Measurements from ENCODE around the gene SMTN. TPM values are rescaled to one million over a fixed set of nuclear protein-coding genes. Genes with fewer than 3 reads are reported as not detected.

SMTN gene
- polyA plus RNA-seq, 3 donors: 31.1 to 53.1 (median 49.2) TPM

- no peak for DNase-seq (ENCODE audit: extremely low read depth in 1 of 11, low read depth in 9 of 11, low spot score in 4 of 11)
These were observed 55.6 kb downstream of the SMTN start for GRCh38 chr22:31136711-31137110.

DNA sequence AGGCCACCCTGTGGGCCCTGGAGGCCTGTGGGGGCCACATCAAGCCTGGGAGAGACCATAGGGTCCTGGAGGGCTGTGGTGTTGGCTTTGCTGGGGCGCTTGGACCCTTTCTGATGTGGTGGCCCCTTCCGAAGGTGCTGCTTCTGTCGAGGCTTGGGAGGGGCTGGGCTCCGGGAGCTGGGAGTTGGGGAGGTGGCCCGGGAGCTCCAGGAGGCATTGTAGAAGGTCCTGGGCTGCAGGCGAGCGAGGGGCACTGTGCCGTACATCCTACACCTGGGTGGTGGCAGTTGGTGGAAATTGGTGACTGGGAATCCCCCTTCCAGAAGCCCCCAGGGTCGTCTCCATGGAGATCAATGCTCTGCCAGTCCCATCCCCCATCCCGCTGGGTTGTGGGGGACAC, 56.6 kb downstream of the SMTN start:
- DNase-seq (ENCODE audit: extremely low read depth in 1 of 11, low read depth in 9 of 11, low spot score in 4 of 11): no peak

GRCh38 chr22:31138126-31138525, 57.0 kb downstream of the SMTN start:
- DNase-seq (ENCODE audit: extremely low read depth in 1 of 11, low read depth in 9 of 11, low spot score in 4 of 11): no peak

GRCh38 chr22:31139066-31139465, 57.9 kb downstream of the SMTN start:
- DNase-seq (ENCODE audit: extremely low read depth in 1 of 11, low read depth in 9 of 11, low spot score in 4 of 11): no peak

- peak in 6 of 11 donors; percentile 20 to 55 (median 33) for DNase-seq (ENCODE audit: extremely low read depth in 1 of 11, low read depth in 9 of 11, low spot score in 4 of 11)
These were observed 59.0 kb downstream of the SMTN start, which contains the start of gene PLA2G3 for GRCh38 chr22:31139866-31140716. Gene PLA2G3 (minus strand): TSS chr22:31140508. CDS start chr22:31140354, 154 bp downstream.

DNA sequence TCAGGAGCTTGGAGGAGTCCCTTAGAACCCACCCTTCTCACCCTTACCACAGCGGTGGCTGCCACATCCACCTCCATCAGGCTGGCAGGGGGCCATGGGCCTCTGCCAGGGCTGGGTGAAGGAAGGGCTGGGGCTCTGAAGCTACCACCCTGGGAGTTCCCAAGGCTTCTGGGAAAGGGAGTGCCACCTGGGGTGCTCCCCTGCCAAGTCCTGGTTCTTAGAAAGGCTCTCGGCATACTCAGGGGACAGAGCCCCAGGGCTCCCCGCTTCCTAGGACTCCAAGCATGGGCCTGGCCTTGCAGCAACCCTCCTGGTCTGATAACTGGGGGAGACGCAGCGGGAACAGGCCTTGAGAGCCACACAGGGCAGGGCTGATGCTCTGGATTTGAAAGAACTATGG, 59.6 kb downstream of the SMTN start:
- DNase-seq (ENCODE audit: extremely low read depth in 1 of 11, low read depth in 9 of 11, low spot score in 4 of 11): no peak

DNA sequence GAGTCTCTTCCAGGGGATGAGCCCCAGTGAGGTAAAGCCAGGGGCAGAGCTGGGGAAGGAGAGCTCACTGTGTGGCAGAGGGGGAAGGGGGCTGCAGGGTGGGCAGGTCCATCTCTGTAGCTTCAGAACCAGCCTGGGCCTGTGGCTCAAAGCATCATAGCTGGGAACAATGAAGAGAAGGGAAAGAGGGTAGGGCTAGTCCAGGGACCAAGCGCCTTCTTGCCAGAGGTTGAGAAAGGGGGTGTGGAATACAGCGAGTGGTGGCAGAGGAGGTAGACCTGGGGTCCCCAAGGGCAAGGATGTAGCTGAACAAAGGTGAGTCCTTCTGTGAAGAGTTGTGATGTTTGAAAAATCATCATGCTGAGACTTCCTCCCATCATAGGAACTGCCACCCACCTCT, 60.4 kb downstream of the SMTN start:
- DNase-seq (ENCODE audit: extremely low read depth in 1 of 11, low read depth in 9 of 11, low spot score in 4 of 11): no peak

GRCh38 chr22:31142285-31142684, 61.2 kb downstream of the SMTN start:
- no peak for DNase-seq (ENCODE audit: extremely low read depth in 1 of 11, low read depth in 9 of 11, low spot score in 4 of 11)

- no peak for DNase-seq (ENCODE audit: extremely low read depth in 1 of 11, low read depth in 9 of 11, low spot score in 4 of 11)
These were observed 61.9 kb downstream of the SMTN start for GRCh38 chr22:31143038-31143437.

DNA sequence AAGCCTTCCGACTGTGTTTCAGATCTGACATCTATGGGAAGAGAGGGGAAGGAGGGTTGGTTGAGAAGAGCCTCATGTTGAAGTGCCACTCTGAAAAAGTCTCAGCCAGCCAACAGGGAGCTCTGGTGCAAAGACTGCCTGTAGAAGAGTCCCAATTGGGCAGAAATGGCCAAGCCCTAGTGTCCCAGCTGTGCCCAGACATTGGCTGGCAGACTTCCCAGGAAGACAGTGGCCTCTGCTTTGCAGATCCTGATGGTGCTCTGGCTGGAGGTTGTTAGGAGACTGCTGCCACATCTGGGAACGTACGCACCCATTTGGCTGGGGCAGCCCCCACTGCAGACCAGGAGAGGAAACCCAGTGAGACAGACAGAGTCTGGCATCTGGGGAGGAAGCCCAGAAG, 62.4 kb downstream of the SMTN start:
- no peak for DNase-seq (ENCODE audit: extremely low read depth in 1 of 11, low read depth in 9 of 11, low spot score in 4 of 11)

DNA sequence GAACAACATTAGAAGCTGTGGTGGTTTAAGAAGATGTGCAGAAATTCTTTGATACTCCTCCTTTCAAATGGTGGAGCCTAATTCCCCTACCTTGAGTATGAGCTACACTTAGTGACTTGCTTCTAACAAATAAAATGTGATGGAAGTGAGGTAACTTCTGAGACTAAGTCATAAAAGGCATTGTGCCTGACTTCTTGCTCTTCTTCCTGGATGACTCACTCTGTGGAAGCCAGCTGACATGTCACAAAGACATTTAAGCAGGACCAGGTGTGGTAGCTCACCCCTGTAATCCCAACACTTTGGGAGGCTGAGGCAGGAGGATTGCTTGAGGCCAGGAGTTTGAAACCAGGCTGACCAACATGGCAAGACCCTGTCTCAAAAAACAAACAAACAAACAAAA, 63.1 kb downstream of the SMTN start:
- no peak for DNase-seq (ENCODE audit: extremely low read depth in 1 of 11, low read depth in 9 of 11, low spot score in 4 of 11)

GRCh38 chr22:31148488-31148887, 67.4 kb downstream of the SMTN start:
- DNase-seq (ENCODE audit: extremely low read depth in 1 of 11, low read depth in 9 of 11, low spot score in 4 of 11): no peak

DNA sequence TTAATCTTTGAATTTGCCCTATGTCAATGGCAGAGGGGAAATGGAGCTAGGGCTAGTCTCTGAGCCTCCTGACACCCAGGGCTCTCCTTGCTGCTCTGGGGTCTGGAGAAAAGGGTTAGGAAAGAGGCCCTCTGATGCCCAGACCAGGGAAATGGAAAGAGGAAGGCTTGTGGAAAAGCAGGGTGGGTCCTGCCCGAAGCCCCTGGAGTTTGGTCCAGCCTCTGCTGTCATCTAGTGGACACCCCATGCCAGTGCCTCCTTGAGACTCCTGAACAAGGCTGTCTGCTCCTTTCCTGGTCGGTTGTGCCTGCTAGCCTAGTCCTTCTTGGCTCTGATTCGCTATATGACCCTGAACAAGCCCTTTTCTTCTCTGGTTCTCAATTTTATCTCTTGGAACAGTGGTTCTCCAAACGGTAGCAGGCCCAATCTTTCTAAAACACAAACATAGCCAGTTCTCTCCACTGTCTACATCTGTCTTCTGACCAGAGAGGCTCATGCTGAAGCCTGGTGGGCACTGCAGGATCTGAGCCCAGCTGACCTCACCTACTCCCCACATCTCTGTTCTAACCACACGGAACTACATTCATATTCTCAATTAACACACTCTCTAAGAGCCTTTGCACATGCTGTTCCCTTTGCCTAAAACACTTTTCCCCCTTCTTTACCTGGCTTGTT, 68.0 kb downstream of the SMTN start:
- peak in 6 of 11 donors; percentile 26 to 54 (median 45) for DNase-seq (ENCODE audit: extremely low read depth in 1 of 11, low read depth in 9 of 11, low spot score in 4 of 11)

DNA sequence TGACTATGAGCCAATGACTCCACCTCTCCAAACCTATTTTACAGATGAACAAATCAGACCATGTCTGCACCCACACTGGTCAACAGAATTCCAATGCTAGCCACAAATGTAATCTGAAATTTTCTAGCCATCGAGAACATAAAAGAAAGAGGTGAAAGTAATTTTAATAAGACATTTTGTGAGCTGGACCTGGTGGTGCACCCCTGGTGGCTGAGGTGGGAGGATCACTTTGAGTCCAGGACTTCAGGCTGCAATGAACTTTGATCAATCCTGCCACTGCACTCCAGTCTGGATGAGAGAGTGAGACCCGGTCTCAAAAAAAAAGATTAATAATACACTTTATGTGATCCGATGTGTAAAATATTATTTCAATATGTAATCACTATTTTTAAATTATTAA, 69.5 kb downstream of the SMTN start:
- no peak for DNase-seq (ENCODE audit: extremely low read depth in 1 of 11, low read depth in 9 of 11, low spot score in 4 of 11)

DNA sequence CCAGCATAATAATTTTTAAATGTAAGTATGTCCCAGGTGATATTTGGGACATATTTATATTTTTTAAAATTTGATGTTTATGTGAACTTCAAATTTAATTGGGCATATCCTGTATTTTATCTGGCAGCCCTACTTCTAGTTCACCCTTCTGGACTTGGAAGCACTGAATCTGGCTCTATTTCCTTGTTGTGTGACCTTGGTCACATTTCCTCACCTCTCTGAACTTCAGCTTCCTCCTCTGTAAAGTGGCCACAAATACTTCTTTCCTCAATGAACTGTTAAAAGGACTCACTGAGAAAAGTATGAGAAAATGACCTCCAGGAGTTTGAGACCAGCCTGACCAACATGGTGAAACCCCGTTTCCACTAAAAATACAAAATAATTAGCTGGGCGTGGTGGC, 70.8 kb downstream of the SMTN start:
- no peak for DNase-seq (ENCODE audit: extremely low read depth in 1 of 11, low read depth in 9 of 11, low spot score in 4 of 11)

- no peak for DNase-seq (ENCODE audit: extremely low read depth in 1 of 11, low read depth in 9 of 11, low spot score in 4 of 11)
These were observed 72.2 kb downstream of the SMTN start for GRCh38 chr22:31153357-31153756.

Other genes starting within 250 kb of the SMTN start
- 10 to 100 TPM; 34.7 to 37.7 (median 36.8) TPM for gene MORC2, start 112.5 kb upstream of the SMTN start, polyA plus RNA-seq (ENCODE audit: insufficient read length in 3 of 3)
- gene TUG1, start 112.1 kb upstream of the SMTN start, polyA plus RNA-seq (ENCODE audit: insufficient read length in 3 of 3): 100 to 1,000 TPM; 207 to 231 (median 211) TPM
- gene SELENOM, start 26.2 kb downstream of the SMTN start, polyA plus RNA-seq (ENCODE audit: insufficient read length in 3 of 3): 10 to 100 TPM in 2 of 3 donors, 1 to 10 TPM in 1; 5.6 to 14.7 (median 11.0) TPM
- 1 to 10 TPM; 3.6 to 5.4 (median 4.1) TPM for gene INPP5J, start 41.6 kb downstream of the SMTN start, polyA plus RNA-seq (ENCODE audit: insufficient read length in 3 of 3)
- under 1 TPM; 0.06 to 0.22 (median 0.11) TPM for gene PLA2G3, start 59.2 kb downstream of the SMTN start, polyA plus RNA-seq (ENCODE audit: insufficient read length in 3 of 3)
- 10 to 100 TPM; 50.7 to 51.5 (median 50.7) TPM for gene RNF185, start 78.9 kb downstream of the SMTN start, polyA plus RNA-seq (ENCODE audit: insufficient read length in 3 of 3)
- gene LIMK2, start 131.0 kb downstream of the SMTN start, polyA plus RNA-seq (ENCODE audit: insufficient read length in 3 of 3): 10 to 100 TPM; 50.5 to 63.0 (median 54.6) TPM
- gene PIK3IP1, start 211.2 kb downstream of the SMTN start, polyA plus RNA-seq (ENCODE audit: insufficient read length in 3 of 3): 10 to 100 TPM; 10.0 to 16.0 (median 10.2) TPM